ENCODE results near the gene FLYWCH1.

- TF ChIP-seq CTCF (IDR thresholded peaks at IDR 0.05) (no peak), EZH2 (IDR thresholded peaks at IDR 0.05; ENCODE audit: borderline replicate concordance, insufficient read depth, low read depth, low read length, poor library complexity, severe bottlenecking) (no peak)
Measured at GRCh38 chr16:2897110-2897509, 14.6 kb upstream of the FLYWCH1 start.

All from B cell (primary cell).